HG03025 (cell line): ENCODE measurements around the gene ACSM4.
"Not testable (repeated sequence)": the region's sequence is repeated elsewhere in the genome, so short reads cannot be mapped to it uniquely, and the experiment has no call there.

Source experiments
- ATAC-seq: cut with Tn5 transposase; IDR thresholded peaks from one replicate; pipeline ENCODE4 v1.9.1; 2021; ENCODE audit warnings: mild to moderate bottlenecking, moderate library complexity; ENCODE audit not compliant: unreplicated experiment, low FRiP score

Gene ACSM4

GRCh38 chr12:7327918-7328317, 24.0 kb downstream of the ACSM4 start:
- no peak for ATAC-seq

GRCh38 chr12:7337790-7338189, 33.9 kb downstream of the ACSM4 start:
- not testable (repeated sequence) for ATAC-seq

GRCh38 chr12:7339675-7340074, 35.8 kb downstream of the ACSM4 start:
- ATAC-seq, result no peak

- ATAC-seq, result no peak
Observed at GRCh38 chr12:7344833-7345606, 41.1 kb downstream of the ACSM4 start.

- ATAC-seq, result no peak
Observed at GRCh38 chr12:7346551-7347225, 42.8 kb downstream of the ACSM4 start.

- ATAC-seq, result no peak
Observed at GRCh38 chr12:7349418-7349817, 45.5 kb downstream of the ACSM4 start.

GRCh38 chr12:7351177-7351576, 47.3 kb downstream of the ACSM4 start:
- no peak for ATAC-seq

- no peak for ATAC-seq
Observed at GRCh38 chr12:7352661-7353060, 48.8 kb downstream of the ACSM4 start.

GRCh38 chr12:7354529-7354928, 50.7 kb downstream of the ACSM4 start:
- ATAC-seq, result no peak

GRCh38 chr12:7361265-7361664, 57.4 kb downstream of the ACSM4 start:
- ATAC-seq, result no peak

- no peak for ATAC-seq
Observed at GRCh38 chr12:7362734-7363133, 58.9 kb downstream of the ACSM4 start.

GRCh38 chr12:7369274-7369729, 65.4 kb downstream of the ACSM4 start:
- peak; percentile 91 for ATAC-seq

GRCh38 chr12:7373226-7373625, 69.4 kb downstream of the ACSM4 start:
- no peak for ATAC-seq

GRCh38 chr12:7374423-7375144, 70.7 kb downstream of the ACSM4 start:
- no peak for ATAC-seq

- ATAC-seq, result no peak
Observed at GRCh38 chr12:7375145-7375543, 71.3 kb downstream of the ACSM4 start.

- ATAC-seq, result no peak
Observed at GRCh38 chr12:7376196-7376595, 72.3 kb downstream of the ACSM4 start.
